ENCODE results near the gene ASB15. TPM values are rescaled to one million over a fixed set of nuclear protein-coding genes. Genes with fewer than 3 reads are reported as not detected.

ASB15 gene
- polyA plus RNA-seq, 3 donors = not detected

GRCh38 chr7:123666492-123666891 lies 64.9 kb downstream of the ASB15 start:
- Histone ChIP-seq H3K9ac (ENCODE audit: insufficient read depth, low read length, poor library complexity, severe bottlenecking) (no peak overlapping the region), H3K4me3 (replicated peaks in 1 of 3; ENCODE audit: low read depth in 2 of 3, low read length in 3 of 3) (no peak overlapping the region), H3K36me3 (replicated peaks in 1 of 2; ENCODE audit: control insufficient read depth in 1 of 2, insufficient read depth in 2 of 2, low read length in 2 of 2) (no peaks in the 10 kb centered on the region), H3K4me2 (replicated peaks; ENCODE audit: extremely low read depth, low read length, poor library complexity, severe bottlenecking) (no peak overlapping the region), H2AFZ (ENCODE audit: insufficient read depth, low read depth, low read length, poor library complexity, severe bottlenecking) (no peak overlapping the region), H3K4me1 (ENCODE audit: control insufficient read depth in 1 of 2, insufficient read depth in 2 of 2, low read length in 2 of 2) (no peaks in the 10 kb centered on the region), H4K20me1 (ENCODE audit: insufficient read depth, low read length) (no peaks in the 10 kb centered on the region), H3K9me3 (replicated peaks in 1 of 2; ENCODE audit: control insufficient read depth in 1 of 2, insufficient read depth in 1 of 2, low read length in 2 of 2) (no peaks in the 10 kb centered on the region), H3K79me2 (ENCODE audit: insufficient read depth, low read length) (no peaks in the 10 kb centered on the region), H3K27me3 (ENCODE audit: control insufficient read depth in 2 of 2, insufficient read depth in 2 of 2, low read length in 2 of 2) (peaks cover 0 to 3% of the 10 kb centered on the region in 2 donors), H3K27ac (ENCODE audit: low read depth in 1 of 2, low read length in 2 of 2) (no peak overlapping the region)
- no peaks in the 10 kb centered on the region for H3K36me3 Mint-ChIP-seq
- no peak overlapping the region for H3K27ac Mint-ChIP-seq
- TF ChIP-seq CTCF (IDR thresholded peaks at IDR 0.05) = no peak
- WGBS (ENCODE audit: insufficient coverage) = no CpG with 5 or more reads among the region's 1 CpG
- no peak for DNase-seq
- H3K4me1 Mint-ChIP-seq = peaks cover 2% of the 10 kb centered on the region
- intact Hi-C loops (cut with micrococcal nuclease) = no loop called here
- H3K9me3 Mint-ChIP-seq = peaks cover 0 to 2% (median 0%) of the 10 kb centered on the region in 7 donors
- H3K27me3 Mint-ChIP-seq (ENCODE audit: low read depth in 3 of 3) = peaks cover 1 to 4% (median 3%) of the 10 kb centered on the region in 3 donors
- no peak overlapping the region for H3K4me3 Mint-ChIP-seq

- 97% methylated on average over 6 of the region's 7 CpGs for WGBS (ENCODE audit: insufficient coverage)
- no peaks in the 10 kb centered on the region for H4K20me1 ChIP-seq (ENCODE audit: insufficient read depth, low read length)
- H3K4me1 Mint-ChIP-seq = no peaks in the 10 kb centered on the region
Observed at GRCh38 chr7:123669485-123669884, 67.9 kb downstream of the ASB15 start.

More at GRCh38 chr7:123669485-123669884, 67.9 kb downstream of the ASB15 start:
- Mint-ChIP-seq H3K27ac (no peak overlapping the region), H3K36me3 (no peaks in the 10 kb centered on the region), H3K9me3 (peaks cover 0 to 2% (median 0%) of the 10 kb centered on the region in 7 donors), H3K27me3 (ENCODE audit: low read depth in 3 of 3) (peaks cover 0 to 5% (median 3%) of the 10 kb centered on the region in 3 donors), H3K4me3 (no peak overlapping the region)
- Histone ChIP-seq H3K79me2 (ENCODE audit: insufficient read depth, low read length) (no peaks in the 10 kb centered on the region), H3K27me3 (ENCODE audit: control insufficient read depth in 2 of 2, insufficient read depth in 2 of 2, low read length in 2 of 2) (peaks cover 0 to 3% of the 10 kb centered on the region in 2 donors), H2AFZ (ENCODE audit: insufficient read depth, low read depth, low read length, poor library complexity, severe bottlenecking) (no peak overlapping the region), H3K36me3 (replicated peaks in 1 of 2; ENCODE audit: control insufficient read depth in 1 of 2, insufficient read depth in 2 of 2, low read length in 2 of 2) (no peaks in the 10 kb centered on the region), H3K9ac (ENCODE audit: insufficient read depth, low read length, poor library complexity, severe bottlenecking) (no peak overlapping the region), H3K9me3 (replicated peaks in 1 of 2; ENCODE audit: control insufficient read depth in 1 of 2, insufficient read depth in 1 of 2, low read length in 2 of 2) (no peaks in the 10 kb centered on the region), H3K4me2 (replicated peaks; ENCODE audit: extremely low read depth, low read length, poor library complexity, severe bottlenecking) (no peak overlapping the region), H3K27ac (ENCODE audit: low read depth in 1 of 2, low read length in 2 of 2) (no peak overlapping the region), H3K4me3 (replicated peaks in 1 of 3; ENCODE audit: low read depth in 2 of 3, low read length in 3 of 3) (no peak overlapping the region), H3K4me1 (ENCODE audit: control insufficient read depth in 1 of 2, insufficient read depth in 2 of 2, low read length in 2 of 2) (no peaks in the 10 kb centered on the region)
- no peak for DNase-seq
- intact Hi-C loops (cut with micrococcal nuclease) = no loop called here
- TF ChIP-seq CTCF (IDR thresholded peaks at IDR 0.05) = no peak

Data from CD14-positive monocyte (primary cell).